ENCODE results near the gene CPNE1. TPM values are rescaled to one million over a fixed set of nuclear protein-coding genes. Genes with fewer than 3 reads are reported as not detected.
"Not testable (repeated sequence)": the region's sequence is repeated elsewhere in the genome, so short reads cannot be mapped to it uniquely, and the experiment has no call there.

CPNE1 gene
- total RNA-seq, 1 experiment from 2014 or later, result 192 TPM

DNA sequence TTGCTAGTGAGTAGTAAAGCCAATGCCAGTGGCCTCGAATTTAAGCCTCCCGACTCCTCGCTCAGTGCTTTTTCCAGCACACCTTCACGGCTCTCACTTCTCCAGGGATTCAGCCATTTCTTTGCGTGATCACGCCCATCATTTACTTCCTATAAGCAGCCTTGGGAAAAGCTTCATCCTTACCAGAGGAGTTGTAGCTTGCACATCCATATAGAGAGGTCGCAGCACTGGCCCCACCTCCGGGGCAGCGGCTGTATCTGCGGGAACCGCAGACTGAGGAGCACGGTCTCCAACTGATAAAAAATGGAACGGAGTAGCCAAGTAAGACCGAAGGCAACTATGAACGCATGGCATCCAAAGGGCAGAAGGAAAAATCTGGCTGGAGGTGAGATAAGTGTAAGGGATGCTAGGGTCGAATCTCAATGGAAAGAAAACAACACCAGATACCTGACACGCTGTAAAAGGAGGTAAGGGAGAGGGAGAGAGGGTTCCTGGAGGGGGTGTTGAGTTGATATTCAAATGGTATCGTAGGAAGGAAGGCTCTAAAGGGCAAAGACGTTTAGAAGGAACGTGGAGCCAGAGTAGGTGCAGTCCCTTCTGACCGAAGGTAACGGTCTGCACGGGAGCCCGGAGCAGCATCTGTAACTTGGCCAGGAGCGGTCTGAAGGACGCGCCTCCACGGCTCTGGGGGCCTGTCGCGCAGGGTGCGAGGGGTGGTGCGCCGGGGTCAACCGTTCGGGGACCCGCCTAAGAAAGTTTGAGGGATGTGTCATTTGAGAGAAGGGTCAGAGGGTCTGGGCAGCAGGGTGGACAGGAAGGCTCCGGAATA, 33.8 kb upstream of the CPNE1 start:
- no peak for DNase-seq (ENCODE audit: low read depth)

DNA sequence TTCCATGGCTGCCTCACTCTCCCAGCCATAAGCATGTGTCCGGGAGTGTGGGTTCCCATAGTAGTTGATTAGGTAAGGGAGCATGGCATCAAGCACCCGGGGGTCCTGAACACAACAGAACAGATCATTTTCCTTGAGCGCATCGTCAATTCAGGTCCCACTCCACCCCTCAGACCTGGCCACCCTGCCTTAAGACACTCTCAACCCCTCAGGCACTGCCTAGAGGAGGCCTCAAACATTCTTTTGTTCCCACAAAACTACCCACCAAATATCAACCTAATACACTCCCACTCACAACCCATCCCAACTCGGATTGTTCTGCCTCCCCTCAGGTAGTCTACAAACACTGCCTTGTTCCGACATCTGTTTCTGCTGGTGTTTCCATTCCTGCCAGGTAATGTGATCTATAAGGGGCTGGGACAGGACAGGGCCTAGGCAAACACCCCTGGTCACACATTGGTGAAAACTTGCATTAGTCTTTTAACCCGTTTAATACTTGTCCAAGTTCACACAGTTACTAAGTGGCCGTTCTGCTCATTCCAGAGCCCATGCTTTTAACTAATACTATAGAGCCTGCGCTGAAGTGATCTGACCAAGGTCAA, 33.1 kb upstream of the CPNE1 start:
- DNase-seq (ENCODE audit: low read depth), result no peak

DNA sequence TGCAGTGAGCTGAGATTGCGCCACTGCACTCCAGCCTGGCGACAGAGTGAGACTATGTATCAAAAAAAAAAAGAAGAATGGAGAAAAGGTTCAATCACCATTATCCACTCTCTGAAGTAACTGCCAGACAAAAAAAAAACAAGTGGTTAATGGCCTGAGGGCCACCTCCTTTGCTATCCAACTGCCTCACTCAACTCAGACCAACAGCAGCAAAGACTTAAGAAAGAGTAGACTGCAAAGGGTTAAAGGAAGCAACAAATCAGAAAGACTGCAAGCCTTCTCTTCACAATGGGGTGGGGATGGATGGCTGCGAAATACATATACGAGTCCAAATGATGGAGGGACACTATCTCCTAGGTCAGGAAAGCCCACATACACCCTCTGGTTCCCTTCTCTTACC, 31.3 kb upstream of the CPNE1 start:
- no peak for DNase-seq (ENCODE audit: low read depth)

DNA sequence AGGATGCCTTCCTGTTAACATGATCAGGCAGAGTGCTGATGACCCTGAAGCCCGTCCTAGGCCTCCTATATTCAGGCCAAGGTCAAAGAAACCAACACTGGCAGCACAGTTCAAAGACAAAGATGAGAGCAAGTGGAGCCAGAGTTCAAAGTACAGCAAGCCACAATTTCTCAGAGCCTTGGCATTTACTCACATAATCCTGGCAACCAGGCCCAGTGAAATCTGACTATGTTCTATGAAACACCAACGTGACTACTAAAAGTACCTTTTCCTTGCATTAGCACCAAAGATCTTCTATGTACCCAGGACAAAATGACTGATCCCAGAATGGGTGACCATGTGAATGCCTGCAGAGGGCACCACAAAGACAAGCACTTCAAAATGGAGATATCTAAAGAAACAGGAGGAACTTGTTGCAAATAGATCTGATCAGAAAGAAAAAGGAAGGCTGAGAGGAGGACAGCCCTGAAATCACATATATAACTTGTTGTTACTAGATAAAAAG, 30.6 kb upstream of the CPNE1 start:
- DNase-seq (ENCODE audit: low read depth), result no peak

DNA sequence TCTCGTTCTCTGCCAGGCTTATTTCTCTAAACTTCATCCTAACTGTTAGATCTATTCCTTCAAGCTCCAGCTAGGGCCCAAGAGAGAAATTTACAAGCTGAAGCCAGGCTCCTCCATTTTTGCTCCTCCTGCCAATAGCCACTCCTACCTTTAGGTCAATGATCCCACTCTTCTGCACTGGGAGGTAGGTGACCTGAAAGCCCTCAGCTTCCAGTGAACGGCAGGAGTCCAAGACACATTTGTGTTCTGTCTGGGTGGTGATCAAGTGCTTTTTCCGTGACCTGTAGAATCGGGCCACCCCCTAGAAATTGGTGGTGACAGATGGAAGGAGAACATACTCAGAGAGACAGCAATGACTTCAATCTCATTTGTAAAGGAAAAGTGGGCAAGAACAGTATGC, 25.6 kb upstream of the CPNE1 start:
- no peak for DNase-seq (ENCODE audit: low read depth)

DNA sequence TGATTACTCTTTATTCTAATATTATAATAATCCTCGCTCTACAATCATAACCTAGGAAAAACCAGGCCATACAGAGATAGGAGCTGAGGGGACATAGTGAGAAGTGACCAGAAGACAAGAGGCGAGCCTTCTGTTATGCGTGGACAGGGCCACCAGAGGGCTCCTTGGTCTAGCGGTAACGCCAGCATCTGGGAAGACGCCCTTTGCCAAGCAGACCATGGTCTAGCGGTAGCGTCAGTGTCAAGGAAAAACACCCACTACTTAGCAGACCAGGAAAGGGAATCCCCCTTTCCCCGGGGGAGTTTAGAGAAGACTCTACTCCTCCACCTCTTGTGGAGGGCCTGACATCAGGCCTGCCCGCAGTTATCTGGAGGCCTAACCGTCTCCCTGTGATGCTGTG, 22.2 kb upstream of the CPNE1 start:
- DNase-seq (ENCODE audit: low read depth), result peak; percentile 34

DNA sequence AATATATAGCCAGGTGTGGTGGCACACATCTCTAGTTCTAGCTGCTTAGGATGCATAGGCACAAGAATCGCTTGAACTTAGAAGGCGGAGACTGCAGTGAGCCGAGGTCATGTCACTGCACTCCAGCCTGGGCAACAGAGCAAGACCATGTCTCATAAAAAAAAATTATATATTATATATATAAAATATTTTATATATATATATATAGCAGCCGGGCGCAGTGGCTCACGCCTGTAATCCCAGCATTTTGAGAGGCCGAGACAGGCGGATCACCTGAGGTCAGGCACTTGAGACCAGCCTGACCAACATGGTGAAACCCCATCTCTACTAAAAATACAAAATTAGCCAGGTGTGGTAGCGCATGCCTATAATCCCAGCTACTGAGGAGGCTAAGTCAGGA, 20.7 kb upstream of the CPNE1 start:
- not testable (repeated sequence) for DNase-seq (ENCODE audit: low read depth)

DNA sequence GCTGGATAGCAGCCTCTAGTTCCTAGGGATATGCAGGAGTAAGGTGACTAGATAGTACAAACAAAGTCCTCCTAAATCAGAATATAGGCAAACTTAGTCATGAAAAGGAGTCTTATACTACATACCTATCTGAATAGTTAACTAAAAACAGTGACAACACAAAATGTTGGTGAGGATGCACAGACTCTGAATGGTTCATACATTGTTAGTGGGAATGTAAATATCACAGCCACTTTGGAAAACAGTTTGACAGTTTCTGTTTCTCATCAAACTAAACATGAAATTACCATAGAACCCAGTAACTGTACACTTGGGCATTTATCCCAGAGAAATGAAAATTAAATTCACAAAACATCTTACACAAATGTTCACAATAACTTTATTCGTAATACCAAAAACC, 17.3 kb upstream of the CPNE1 start:
- DNase-seq (ENCODE audit: low read depth), result no peak

DNA sequence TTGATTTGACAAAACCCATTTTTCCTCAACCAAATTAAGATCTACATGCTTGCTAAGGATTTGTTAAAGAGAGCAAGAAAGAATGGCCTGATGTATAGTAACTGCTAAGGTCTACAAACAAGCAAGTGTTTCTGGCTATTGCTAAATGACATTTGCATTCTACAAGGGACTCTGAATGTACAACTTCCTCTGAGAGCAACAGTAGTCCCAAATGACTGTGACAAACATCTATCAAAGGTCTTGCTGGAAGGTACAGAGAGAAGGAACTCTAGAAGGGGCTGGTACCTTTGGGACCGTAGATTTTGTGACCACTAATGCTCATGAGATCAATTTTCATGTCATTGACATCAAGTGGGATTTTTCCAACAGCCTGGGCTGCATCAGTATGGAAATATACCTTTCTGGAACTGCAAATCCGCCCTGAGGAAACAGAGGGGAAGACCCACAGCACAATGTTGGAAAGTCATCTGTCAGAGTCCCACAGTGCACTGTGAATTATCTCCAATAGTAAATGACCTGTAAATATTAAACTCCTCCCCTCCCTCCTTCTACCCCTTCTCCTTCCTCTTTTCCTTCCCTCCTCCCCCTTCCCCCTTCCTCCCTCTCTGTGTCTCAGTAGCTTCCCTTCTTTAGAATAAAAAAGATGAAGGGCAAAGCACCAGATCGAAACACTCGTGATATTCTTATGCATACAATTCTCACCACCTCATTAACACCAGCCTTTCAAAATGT, 15.9 kb upstream of the CPNE1 start:
- DNase-seq (ENCODE audit: low read depth), result no peak

DNA sequence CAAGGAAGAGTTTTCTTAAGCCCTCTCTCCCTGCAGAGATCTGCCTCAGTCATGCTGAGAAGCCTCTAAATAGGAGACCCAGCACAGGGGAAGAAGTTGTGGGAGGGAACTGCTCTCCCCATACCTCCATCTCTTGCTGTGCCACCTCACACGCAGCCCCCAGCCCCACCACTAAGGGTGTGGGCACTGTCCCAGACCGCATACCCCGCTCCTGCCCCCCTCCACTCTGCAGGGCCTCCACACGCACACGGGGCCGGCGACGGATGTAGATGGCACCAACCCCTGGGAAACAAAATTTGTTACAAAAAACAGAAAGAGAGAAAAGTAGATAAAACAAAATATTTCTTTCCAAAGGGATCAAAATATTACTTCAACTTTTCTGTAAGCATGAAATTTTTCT, 10.2 kb upstream of the CPNE1 start:
- no peak for DNase-seq (ENCODE audit: low read depth)

DNA sequence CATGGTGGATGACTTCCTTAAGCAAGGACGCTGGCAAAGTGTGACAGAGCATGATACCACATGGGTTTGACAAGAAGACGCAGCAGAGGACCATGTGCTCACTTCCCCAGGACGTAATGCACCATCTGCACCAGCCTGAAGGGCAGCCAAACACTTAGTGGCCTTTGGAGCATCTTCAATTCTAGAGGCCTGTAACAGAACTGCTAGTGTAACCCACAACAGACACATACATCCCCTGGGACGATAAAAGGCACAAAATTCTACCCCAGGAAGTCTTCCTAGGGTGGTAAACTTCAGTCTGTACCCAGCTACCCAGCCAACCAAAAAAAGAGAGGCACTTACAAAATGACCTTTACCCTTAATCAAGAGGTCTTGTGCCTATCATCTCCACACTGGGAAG, 9.2 kb upstream of the CPNE1 start:
- DNase-seq (ENCODE audit: low read depth), result no peak

DNA sequence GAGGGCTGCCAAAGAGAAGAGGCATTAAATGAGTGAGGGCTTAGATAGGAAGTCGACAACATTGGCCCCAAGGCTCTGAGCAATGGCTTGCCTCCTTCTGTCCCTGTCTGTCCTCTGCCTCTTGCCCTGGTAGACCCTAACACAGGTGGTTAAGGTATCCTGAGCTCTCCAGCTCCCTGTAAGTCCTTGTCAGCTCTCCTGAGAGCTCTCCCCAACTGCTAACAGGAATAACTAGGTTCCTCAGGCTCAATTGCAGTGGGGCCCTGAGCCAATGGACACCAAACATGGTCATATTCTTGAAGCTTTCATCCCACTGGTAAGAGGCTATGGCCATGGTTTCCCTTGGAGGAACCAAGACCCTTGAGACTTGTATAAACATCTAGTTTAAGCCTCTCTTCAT, 5.0 kb upstream of the CPNE1 start:
- no peak for DNase-seq (ENCODE audit: low read depth)

DNA sequence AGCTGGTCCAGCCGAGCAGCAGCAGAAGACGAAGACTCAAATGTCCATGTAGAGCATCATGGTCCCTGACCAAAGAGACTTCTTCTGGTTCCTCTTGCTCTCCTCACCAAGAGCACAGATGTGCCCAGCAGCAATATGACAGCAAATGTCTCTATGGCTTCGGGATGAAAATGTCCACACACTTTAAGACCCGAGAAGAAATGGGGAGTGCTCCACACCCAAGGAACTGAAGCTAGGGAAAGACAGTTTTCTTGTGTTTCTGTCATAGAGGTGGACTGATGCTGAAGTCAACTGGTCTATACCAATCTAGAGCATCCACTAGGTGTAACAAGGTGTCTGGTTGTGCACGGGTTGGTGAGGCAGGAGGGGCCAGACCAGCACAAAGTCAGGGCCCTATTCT, 4.5 kb upstream of the CPNE1 start:
- no peak for DNase-seq (ENCODE audit: low read depth)

DNA sequence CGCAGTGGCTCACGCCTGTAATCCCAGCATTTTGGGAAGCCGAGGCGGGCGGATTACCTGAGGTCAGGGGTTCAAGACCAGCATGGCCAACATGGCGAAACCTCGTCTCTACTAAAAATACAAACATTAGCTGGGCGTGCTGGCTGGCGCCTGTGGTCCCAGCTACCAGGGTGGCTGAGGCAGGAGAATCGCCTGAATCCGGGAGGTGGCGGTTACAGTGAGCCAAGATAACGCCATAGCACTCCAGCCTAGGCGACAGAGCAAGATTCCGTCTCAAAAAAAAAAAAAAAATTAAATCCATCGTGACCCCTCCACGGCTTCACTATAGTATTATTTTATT, 1.2 kb upstream of the CPNE1 start:
- DNase-seq (ENCODE audit: low read depth), result no peak

DNA sequence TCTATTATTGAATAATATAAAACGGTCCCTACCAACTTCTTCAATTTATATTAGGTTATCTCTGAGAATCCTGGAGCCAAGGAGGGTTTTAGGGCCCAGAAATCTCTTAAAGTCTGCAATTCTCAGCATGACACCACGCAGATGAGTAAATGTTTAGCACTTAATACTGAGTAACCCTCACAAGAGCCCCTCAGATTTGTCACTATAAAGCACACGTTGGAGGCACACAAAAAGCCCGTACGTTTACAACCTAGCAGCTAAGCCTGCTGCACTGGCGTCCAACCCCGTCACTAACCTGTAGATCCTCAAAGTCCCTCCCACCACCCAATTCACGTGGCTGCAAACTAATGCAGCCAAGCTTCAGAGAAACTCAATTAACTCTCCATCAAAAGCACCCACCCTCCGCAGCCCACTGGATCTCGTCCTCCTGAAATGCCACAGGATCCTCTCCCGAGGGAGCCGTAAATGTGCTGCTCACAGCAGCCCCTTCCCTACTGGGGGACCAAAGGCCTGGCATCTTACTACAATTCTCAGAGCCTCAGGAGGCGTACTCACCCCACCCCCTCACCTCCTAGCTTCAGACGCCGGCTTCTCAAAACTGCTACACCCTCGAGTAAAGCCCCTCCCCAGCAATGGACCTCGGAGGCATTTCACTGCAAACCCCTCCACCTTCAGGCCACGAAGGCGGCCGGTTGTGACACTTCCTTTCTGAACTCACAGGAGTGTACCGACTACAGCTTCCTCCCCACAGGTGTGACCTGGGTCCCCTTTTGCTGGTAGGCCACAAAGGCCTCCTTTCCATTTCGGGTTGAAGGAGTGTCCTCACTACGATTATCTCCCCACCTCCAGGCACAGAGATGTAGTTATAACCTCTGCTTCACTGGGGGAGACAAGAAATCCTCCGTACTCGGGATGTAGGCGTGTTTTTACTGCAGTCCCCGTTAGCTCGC, 909 bp downstream of the CPNE1 start:
- peak; percentile 52 for DNase-seq (ENCODE audit: low read depth)

DNA sequence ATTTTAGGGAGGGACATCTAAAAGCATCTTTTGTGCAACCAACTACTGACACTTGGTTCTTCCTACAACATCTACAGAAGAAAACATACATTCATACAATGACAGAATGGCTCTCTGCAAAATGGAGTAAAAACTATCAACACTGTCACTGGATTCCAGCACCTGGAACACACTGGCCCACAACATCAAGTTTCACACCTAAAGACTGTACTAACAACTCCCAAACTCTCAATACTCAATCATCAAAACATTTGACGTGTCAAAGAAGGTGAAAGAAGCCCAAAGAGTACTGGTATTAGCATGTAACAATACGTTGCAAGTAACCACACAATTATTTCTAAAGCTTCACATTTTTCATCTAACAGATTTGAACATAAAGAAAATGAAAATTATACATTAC, 2.1 kb downstream of the CPNE1 start:
- DNase-seq (ENCODE audit: low read depth), result no peak

DNA sequence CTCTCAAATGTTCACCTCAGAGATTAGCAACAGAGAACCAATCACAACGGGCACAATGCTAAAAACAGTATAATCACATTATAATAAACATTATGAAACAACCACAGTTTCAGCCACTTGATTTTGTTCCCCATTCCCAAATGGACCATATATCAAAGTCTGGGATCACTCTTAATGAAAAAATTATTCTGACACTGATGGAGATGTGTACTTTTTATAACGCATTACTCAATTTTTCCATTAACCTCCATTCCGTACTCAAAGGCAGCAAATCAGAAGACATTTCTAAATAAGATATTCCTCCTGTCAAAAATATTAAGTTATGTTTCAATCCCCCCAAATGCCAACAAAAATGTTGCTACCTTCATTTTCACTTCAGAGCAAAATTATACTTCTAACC, 2.8 kb downstream of the CPNE1 start:
- DNase-seq (ENCODE audit: low read depth), result no peak

DNA sequence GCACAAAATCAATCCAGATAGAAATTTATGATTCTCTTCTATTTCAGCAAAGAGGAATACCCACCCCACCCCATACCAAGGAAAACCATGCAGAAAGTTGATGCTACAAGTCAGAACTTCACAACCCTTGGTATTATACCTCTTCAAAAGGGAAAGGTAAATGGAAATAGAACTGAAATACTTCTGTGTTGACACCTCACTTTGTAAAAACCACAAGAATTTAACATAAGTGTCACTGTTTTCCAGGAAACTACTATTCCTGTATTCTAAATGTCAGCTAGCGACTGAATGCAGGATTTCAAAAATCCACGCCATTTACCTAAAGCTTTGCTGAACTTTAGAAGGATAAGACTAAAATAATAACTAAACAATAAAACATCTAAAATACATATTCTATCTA, 3.6 kb downstream of the CPNE1 start:
- peak; percentile 7 for DNase-seq (ENCODE audit: low read depth)

DNA sequence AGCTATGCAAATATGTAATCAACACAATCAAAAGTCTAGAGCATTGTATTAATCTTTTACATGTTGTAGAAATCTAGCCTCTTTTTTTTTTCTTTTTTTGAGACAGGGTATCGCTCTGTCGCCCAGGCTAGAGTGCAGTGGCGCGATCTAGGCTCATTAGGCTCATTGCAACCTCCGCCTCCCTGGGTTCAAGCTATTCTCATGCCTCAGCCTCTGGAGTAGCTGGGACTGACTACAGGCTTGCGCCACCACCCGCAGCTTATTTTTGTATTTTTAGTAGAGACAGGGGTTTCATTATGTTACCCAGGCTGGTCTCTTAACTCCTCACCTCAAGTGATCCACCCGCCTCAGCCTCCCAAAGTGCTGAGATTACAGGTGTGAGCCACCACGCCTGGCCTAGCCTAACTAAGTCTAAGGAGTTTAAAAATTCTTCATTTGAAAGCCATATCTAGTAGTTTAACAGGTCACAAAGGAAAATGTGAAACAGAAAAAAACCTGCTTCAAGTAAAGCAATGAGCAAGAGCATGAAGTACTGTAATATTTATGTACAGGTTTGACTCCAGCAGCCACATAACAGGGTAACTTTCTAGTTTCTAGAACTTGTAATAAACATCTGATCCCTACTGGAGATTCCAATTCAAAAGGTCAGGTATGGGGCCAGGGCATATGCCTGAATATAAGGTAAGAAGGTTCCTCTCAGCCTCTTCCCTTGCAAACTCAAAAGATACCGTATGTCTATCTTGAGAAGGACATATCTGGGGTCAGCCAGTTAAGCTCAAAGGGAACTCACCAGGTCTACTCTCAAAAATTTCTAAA, 4.4 kb downstream of the CPNE1 start:
- no peak for DNase-seq (ENCODE audit: low read depth)

DNA sequence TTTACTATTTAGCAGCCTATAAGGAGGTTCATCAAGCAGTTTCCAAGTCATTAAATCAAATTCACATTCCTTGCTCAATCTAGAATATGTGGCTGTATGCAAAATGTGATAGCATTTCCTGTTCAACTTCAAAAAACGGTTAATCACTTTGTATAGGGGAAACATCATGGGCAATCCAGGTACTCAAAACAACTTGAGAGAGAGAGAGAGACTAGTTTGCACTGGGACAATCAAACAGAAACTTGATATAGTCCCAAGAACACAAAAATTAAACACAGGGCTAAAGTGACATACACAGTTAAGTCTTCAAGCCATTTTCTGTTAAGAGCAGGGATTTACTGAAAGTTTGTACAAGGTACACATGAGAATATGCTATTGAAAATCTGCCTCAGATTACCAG, 7.4 kb downstream of the CPNE1 start:
- DNase-seq (ENCODE audit: low read depth), result no peak

DNA sequence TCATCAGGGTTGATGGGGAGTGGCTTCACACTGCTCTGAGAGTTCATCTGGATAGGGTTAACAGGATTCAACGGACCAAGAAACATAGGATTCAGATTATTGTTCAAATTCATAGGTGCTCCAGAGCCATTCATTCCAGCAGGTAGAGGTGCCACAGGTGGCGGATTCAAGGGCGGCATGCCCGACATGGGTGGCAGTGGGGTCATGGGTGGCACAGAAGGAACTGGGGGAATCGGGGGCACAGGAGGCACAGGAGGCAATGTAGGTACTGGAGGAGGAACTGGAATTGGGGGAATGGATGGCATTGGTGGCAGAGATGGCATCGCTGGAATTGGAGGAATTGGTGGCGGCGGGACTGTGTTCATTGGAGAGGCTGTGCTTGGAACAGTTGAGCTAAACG, 10.3 kb downstream of the CPNE1 start:
- DNase-seq (ENCODE audit: low read depth), result no peak

Data from HT1080 (cell line).